Activated CD4-positive, alpha-beta memory T cell treated with anti-CD3 and anti-CD28 coated beads, Interleukin-2, amount 10 ng/mL, durations not matched to agents 7 days and 5 days (primary cell): Measurements from ENCODE around the gene CXCR5. TPM values are rescaled to one million over a fixed set of nuclear protein-coding genes. Genes with fewer than 3 reads are reported as not detected.
A peak's percentile ranks its signal among the peaks of the same experiment; 100 is the strongest.

Experiments used
- CTCF ChIA-PET: fragments of 350-600 bp; sonication (Branson Sonifier 250); formaldehyde crosslinking; loops from one replicate; lab custom pipeline; 2021; ENCODE audit warnings: antibody characterized with exemption, inconsistent platforms; lab: Charles Lee
- POLR2A ChIA-PET: fragments of 350-600 bp; sonication (Branson Sonifier 250); formaldehyde crosslinking; loops from one replicate; lab custom pipeline; 2021; ENCODE audit warnings: antibody characterized with exemption; lab: Charles Lee
- DNase-seq: peaks from one replicate; pipeline ENCODE4 v3.0.0-alpha.2; 2020
- H3K27ac Mint-ChIP-seq: one replicate; pipeline ENCODE4 v1.8.0; 2021; ENCODE audit warnings: mild to moderate bottlenecking, mixed read lengths
- H3K27me3 Mint-ChIP-seq: one replicate; pipeline ENCODE4 v1.8.0; 2021; ENCODE audit warnings: mixed read lengths
- H3K36me3 Mint-ChIP-seq: one replicate; pipeline ENCODE4 v1.8.0; 2021; ENCODE audit warnings: low read depth, mixed read lengths
- H3K4me1 Mint-ChIP-seq: one replicate; pipeline ENCODE4 v1.8.0; 2021; ENCODE audit warnings: mixed read lengths
- H3K4me3 Mint-ChIP-seq: one replicate; pipeline ENCODE4 v1.8.0; 2021; ENCODE audit warnings: mild to moderate bottlenecking, mixed read lengths
- H3K9me3 Mint-ChIP-seq: one replicate; pipeline ENCODE4 v1.8.0; 2021; ENCODE audit warnings: mixed read lengths
- total RNA-seq, 2 experiments: library from RNA; stranded (reverse); gene quantifications; one replicate each; pipeline ENCODE4 v1.2.3, GENCODE V29; 2021

Gene CXCR5
- total RNA-seq, 2 experiments from 2014 or later: 0.83 to 0.86 TPM

GRCh38 chr11:118892964-118893363 lies 9.3 kb downstream of the CXCR5 start:
- Mint-ChIP-seq H3K27me3 (peaks cover 6% of the 10 kb centered on the region), H3K4me1 (peaks cover 61% of the 10 kb centered on the region), H3K27ac (peak overlapping the region; percentile 66), H3K4me3 (no peak overlapping the region), H3K9me3 (no peaks in the 10 kb centered on the region), H3K36me3 (peaks cover 15% of the 10 kb centered on the region)
- POLR2A ChIA-PET: interaction anchor here (0.7 to 6.7 kb wide), 5 partner anchors 9 to 103 kb away, joined by 3 to 99 read pairs (median 3); partner anchors contain the start of gene DDX6
- CTCF ChIA-PET: interaction anchor here (0.9 to 2.0 kb wide), 2 partner anchors 20 to 101 kb away, joined by 3 to 6 read pairs; no protein-coding TSS in a partner anchor
- DNase-seq: no peak

DNA sequence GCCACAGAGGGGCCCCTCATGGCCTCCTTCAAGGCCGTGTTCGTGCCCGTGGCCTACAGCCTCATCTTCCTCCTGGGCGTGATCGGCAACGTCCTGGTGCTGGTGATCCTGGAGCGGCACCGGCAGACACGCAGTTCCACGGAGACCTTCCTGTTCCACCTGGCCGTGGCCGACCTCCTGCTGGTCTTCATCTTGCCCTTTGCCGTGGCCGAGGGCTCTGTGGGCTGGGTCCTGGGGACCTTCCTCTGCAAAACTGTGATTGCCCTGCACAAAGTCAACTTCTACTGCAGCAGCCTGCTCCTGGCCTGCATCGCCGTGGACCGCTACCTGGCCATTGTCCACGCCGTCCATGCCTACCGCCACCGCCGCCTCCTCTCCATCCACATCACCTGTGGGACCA lies 10.0 kb downstream of the CXCR5 start:
- CTCF ChIA-PET: no interaction called here
- H3K4me3 Mint-ChIP-seq: no peak overlapping the region
- no peak overlapping the region for H3K27ac Mint-ChIP-seq
- H3K9me3 Mint-ChIP-seq: no peaks in the 10 kb centered on the region
- peaks cover 58% of the 10 kb centered on the region for H3K4me1 Mint-ChIP-seq
- DNase-seq: no peak
- no peaks in the 10 kb centered on the region for H3K27me3 Mint-ChIP-seq
- POLR2A ChIA-PET: interaction anchor here (0.6 to 6.7 kb wide), 6 partner anchors 10 to 127 kb away, joined by 3 to 99 read pairs (median 10); partner anchors contain the start of gene DDX6
- peaks cover 18% of the 10 kb centered on the region for H3K36me3 Mint-ChIP-seq

DNA sequence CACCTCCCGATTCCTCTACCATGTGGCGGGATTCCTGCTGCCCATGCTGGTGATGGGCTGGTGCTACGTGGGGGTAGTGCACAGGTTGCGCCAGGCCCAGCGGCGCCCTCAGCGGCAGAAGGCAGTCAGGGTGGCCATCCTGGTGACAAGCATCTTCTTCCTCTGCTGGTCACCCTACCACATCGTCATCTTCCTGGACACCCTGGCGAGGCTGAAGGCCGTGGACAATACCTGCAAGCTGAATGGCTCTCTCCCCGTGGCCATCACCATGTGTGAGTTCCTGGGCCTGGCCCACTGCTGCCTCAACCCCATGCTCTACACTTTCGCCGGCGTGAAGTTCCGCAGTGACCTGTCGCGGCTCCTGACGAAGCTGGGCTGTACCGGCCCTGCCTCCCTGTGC lies 10.5 kb downstream of the CXCR5 start:
- CTCF ChIA-PET: interaction anchor here (1.9 to 2.5 kb wide), 5 partner anchors 16 to 104 kb away, joined by 8 to 16 read pairs (median 12); partner anchors contain the start of gene DDX6
- H3K4me3 Mint-ChIP-seq: no peak overlapping the region
- DNase-seq: no peak
- peaks cover 58% of the 10 kb centered on the region for H3K4me1 Mint-ChIP-seq
- POLR2A ChIA-PET: interaction anchor here (0.6 to 6.7 kb wide), 10 partner anchors 10 to 200 kb away, joined by 3 to 99 read pairs (median 13); partner anchors contain the start of genes CXCR5 and DDX6
- no peaks in the 10 kb centered on the region for H3K9me3 Mint-ChIP-seq
- H3K27ac Mint-ChIP-seq: no peak overlapping the region
- H3K36me3 Mint-ChIP-seq: peaks cover 20% of the 10 kb centered on the region
- H3K27me3 Mint-ChIP-seq: no peaks in the 10 kb centered on the region

DNA sequence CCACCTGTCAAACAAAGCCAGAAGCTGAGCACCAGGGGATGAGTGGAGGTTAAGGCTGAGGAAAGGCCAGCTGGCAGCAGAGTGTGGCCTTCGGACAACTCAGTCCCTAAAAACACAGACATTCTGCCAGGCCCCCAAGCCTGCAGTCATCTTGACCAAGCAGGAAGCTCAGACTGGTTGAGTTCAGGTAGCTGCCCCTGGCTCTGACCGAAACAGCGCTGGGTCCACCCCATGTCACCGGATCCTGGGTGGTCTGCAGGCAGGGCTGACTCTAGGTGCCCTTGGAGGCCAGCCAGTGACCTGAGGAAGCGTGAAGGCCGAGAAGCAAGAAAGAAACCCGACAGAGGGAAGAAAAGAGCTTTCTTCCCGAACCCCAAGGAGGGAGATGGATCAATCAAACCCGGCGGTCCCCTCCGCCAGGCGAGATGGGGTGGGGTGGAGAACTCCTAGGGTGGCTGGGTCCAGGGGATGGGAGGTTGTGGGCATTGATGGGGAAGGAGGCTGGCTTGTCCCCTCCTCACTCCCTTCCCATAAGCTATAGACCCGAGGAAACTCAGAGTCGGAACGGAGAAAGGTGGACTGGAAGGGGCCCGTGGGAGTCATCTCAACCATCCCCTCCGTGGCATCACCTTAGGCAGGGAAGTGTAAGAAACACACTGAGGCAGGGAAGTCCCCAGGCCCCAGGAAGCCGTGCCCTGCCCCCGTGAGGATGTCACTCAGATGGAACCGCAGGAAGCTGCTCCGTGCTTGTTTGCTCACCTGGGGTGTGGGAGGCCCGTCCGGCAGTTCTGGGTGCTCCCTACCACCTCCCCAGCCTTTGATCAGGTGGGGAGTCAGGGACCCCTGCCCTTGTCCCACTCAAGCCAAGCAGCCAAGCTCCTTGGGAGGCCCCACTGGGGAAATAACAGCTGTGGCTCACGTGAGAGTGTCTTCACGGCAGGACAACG lies 11.7 kb downstream of the CXCR5 start:
- H3K4me1 Mint-ChIP-seq: peaks cover 55% of the 10 kb centered on the region
- H3K4me3 Mint-ChIP-seq: peak overlapping the region; percentile 3
- peak overlapping the region; percentile 40 for H3K27ac Mint-ChIP-seq
- DNase-seq: peak; percentile 70
- CTCF ChIA-PET: interaction anchor here (0.8 to 2.5 kb wide), 8 partner anchors 18 to 205 kb away, joined by 3 to 16 read pairs (median 8); partner anchors contain the start of gene DDX6
- H3K9me3 Mint-ChIP-seq: no peaks in the 10 kb centered on the region
- POLR2A ChIA-PET: interaction anchor here (1.0 to 6.7 kb wide), 12 partner anchors 9 to 199 kb away, joined by 3 to 99 read pairs (median 10); partner anchors contain the start of genes CXCR5 and DDX6
- no peaks in the 10 kb centered on the region for H3K27me3 Mint-ChIP-seq
- H3K36me3 Mint-ChIP-seq: peaks cover 21% of the 10 kb centered on the region

- Mint-ChIP-seq H3K9me3 (no peaks in the 10 kb centered on the region), H3K27me3 (no peaks in the 10 kb centered on the region), H3K36me3 (peaks cover 30% of the 10 kb centered on the region), H3K4me1 (peaks cover 51% of the 10 kb centered on the region), H3K4me3 (no peak overlapping the region), H3K27ac (no peak overlapping the region)
- CTCF ChIA-PET: interaction anchor here (2.1 to 2.5 kb wide), 3 partner anchors 26 to 107 kb away, joined by 8 to 16 read pairs (median 12); partner anchors contain the start of gene DDX6
- DNase-seq: no peak
- POLR2A ChIA-PET: interaction anchor here (1.6 to 6.7 kb wide), 8 partner anchors 8 to 106 kb away, joined by 5 to 99 read pairs (median 14); partner anchors contain the start of genes CXCR5 and DDX6
These were observed 12.8 kb downstream of the CXCR5 start for GRCh38 chr11:118896472-118896913.

GRCh38 chr11:118896921-118897591 lies 13.4 kb downstream of the CXCR5 start:
- Mint-ChIP-seq H3K27ac (peak overlapping the region; percentile 48), H3K4me1 (peaks cover 46% of the 10 kb centered on the region), H3K36me3 (peaks cover 34% of the 10 kb centered on the region), H3K9me3 (no peaks in the 10 kb centered on the region), H3K27me3 (no peaks in the 10 kb centered on the region), H3K4me3 (no peak overlapping the region)
- ChIA-PET POLR2A (interaction anchor here (2.7 to 6.7 kb wide), 3 partner anchors 13 to 107 kb away, joined by 13 to 99 read pairs (median 13); partner anchors contain the start of genes CXCR5 and DDX6), CTCF (no interaction called here)
- DNase-seq: no peak

- H3K27me3 Mint-ChIP-seq: no peaks in the 10 kb centered on the region
- no peak for DNase-seq
- H3K4me1 Mint-ChIP-seq: peaks cover 39% of the 10 kb centered on the region
- H3K27ac Mint-ChIP-seq: no peak overlapping the region
- POLR2A ChIA-PET: no interaction called here
- H3K4me3 Mint-ChIP-seq: no peak overlapping the region
- CTCF ChIA-PET: no interaction called here
- no peaks in the 10 kb centered on the region for H3K9me3 Mint-ChIP-seq
- peaks cover 35% of the 10 kb centered on the region for H3K36me3 Mint-ChIP-seq
These were observed 14.1 kb downstream of the CXCR5 start for GRCh38 chr11:118897721-118898310.

GRCh38 chr11:118898400-118899295 lies 15.0 kb downstream of the CXCR5 start:
- POLR2A ChIA-PET: interaction anchor here (1.6 kb wide), 1 partner anchor 28 kb away, joined by 4 read pairs; no protein-coding TSS in a partner anchor

DNA sequence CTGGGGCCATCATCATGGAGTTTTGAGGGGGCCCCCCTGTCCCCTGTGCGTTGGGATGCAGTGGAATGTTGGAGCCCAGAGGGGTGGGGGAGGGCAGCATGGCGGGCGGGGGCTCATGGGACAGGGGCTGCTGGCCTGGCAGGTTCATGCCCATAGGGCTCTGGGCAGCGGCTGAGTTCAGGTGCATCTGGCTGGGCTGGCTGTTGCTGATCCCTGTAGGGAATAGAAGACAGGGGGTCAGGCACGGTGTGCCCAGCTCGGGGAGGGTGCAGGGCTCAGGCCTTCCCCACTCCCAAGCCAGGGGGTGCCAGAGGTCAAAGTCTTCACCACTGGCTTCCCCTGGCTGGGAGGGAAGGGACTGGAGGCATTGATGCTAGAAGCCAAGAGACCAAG lies 15.6 kb downstream of the CXCR5 start:
- Mint-ChIP-seq H3K27ac (no peak overlapping the region), H3K36me3 (peaks cover 31% of the 10 kb centered on the region), H3K9me3 (no peaks in the 10 kb centered on the region), H3K27me3 (no peaks in the 10 kb centered on the region), H3K4me3 (no peak overlapping the region), H3K4me1 (peaks cover 24% of the 10 kb centered on the region)
- no peak for DNase-seq
- ChIA-PET POLR2A (interaction anchor here (1.6 kb wide), 1 partner anchor 29 kb away, joined by 4 read pairs; no protein-coding TSS in a partner anchor), CTCF (interaction anchor here (0.6 kb wide), 1 partner anchor 122 kb away, joined by 3 read pairs; no protein-coding TSS in a partner anchor)

More at GRCh38 chr11:118898400-118899295, 15.0 kb downstream of the CXCR5 start:
- no peaks in the 10 kb centered on the region for H3K27me3 Mint-ChIP-seq
- CTCF ChIA-PET: no interaction called here
- peaks cover 35% of the 10 kb centered on the region for H3K36me3 Mint-ChIP-seq
- no peaks in the 10 kb centered on the region for H3K9me3 Mint-ChIP-seq
- H3K4me3 Mint-ChIP-seq: no peak overlapping the region
- peaks cover 30% of the 10 kb centered on the region for H3K4me1 Mint-ChIP-seq
- no peak overlapping the region for H3K27ac Mint-ChIP-seq
- DNase-seq: no peak

- no peak for DNase-seq
- no peak overlapping the region for H3K27ac Mint-ChIP-seq
- no peaks in the 10 kb centered on the region for H3K27me3 Mint-ChIP-seq
- no peaks in the 10 kb centered on the region for H3K9me3 Mint-ChIP-seq
- peaks cover 31% of the 10 kb centered on the region for H3K36me3 Mint-ChIP-seq
- peaks cover 20% of the 10 kb centered on the region for H3K4me1 Mint-ChIP-seq
- ChIA-PET CTCF (interaction anchor here (0.6 kb wide), 1 partner anchor 123 kb away, joined by 3 read pairs; no protein-coding TSS in a partner anchor), POLR2A (interaction anchor here (1.6 kb wide), 1 partner anchor 29 kb away, joined by 4 read pairs; no protein-coding TSS in a partner anchor)
- H3K4me3 Mint-ChIP-seq: no peak overlapping the region
These were observed 16.1 kb downstream of the CXCR5 start for GRCh38 chr11:118899706-118900360.
